Measurements from ENCODE around the gene SPATA6. TPM values are rescaled to one million over a fixed set of nuclear protein-coding genes. Genes with fewer than 3 reads are reported as not detected.

The SPATA6 gene
- total and polyA plus RNA-seq, 2 donors (not counting 3 experiments of a cell fraction or from before 2014, with no cell fraction given) = 0.79 to 4.9 TPM

- Histone ChIP-seq H3K4me1 (ENCODE audit: control insufficient read depth, extremely low read depth, insufficient read depth, low read length) (no peaks in the 10 kb centered on the region), H3K27ac (ENCODE audit: insufficient read depth, low read depth, low read length) (no peak overlapping the region), H3K79me2 (ENCODE audit: control insufficient read depth, insufficient read depth, low read length) (no peaks in the 10 kb centered on the region), H3K9ac (replicated peaks; ENCODE audit: extremely low read depth, insufficient read depth, low read length) (no peak overlapping the region), H3K9me3 (replicated peaks; ENCODE audit: control insufficient read depth, insufficient read depth, low read length) (no peaks in the 10 kb centered on the region), H4K20me1 (replicated peaks; ENCODE audit: control insufficient read depth, extremely low read depth, insufficient read depth, low read length) (no peaks in the 10 kb centered on the region), H3K9me1 (replicated peaks; ENCODE audit: control insufficient read depth, extremely low read depth, insufficient read depth, low read length) (no peaks in the 10 kb centered on the region), H3K4me2 (ENCODE audit: insufficient read depth, low read length) (no peak overlapping the region), H2AFZ (ENCODE audit: low read depth, low read length) (no peak overlapping the region), H3K27me3 (ENCODE audit: control insufficient read depth in 2 of 2, insufficient read depth in 2 of 2, low read length in 2 of 2) (no peaks in the 10 kb centered on the region), H3K4me3 (replicated peaks in 1 of 3; ENCODE audit: insufficient read depth in 1 of 3, low read depth in 1 of 3, low read length in 3 of 3) (no peak overlapping the region), H3K36me3 (ENCODE audit: control insufficient read depth in 2 of 2, extremely low read depth in 1 of 2, insufficient read depth in 2 of 2, low read length in 2 of 2) (no peaks in the 10 kb centered on the region)
- BruUV-seq (replicated peaks) = no TSS peak
- DNase-seq (ENCODE audit: low read depth, low spot score) = no peak
- dilution Hi-C loops (cut with MboI; ENCODE audit: extremely low pct_ligation_motif_present, low sequenced_read_pairs) = no loop called here
- TF ChIP-seq POLR2AphosphoS5 (IDR thresholded peaks at IDR 0.05; ENCODE audit: insufficient read depth, low read depth, low read length) (no peak), CTCF (IDR thresholded peaks at IDR 0.05; ENCODE audit: extremely low read depth in 1 of 2, insufficient read depth in 1 of 2, low read depth in 1 of 2, low read length in 2 of 2) (no peak), JUN (IDR thresholded peaks at IDR 0.05; ENCODE audit: borderline replicate concordance, insufficient read depth, insufficient read length, low read depth) (no peak), POLR2A (IDR thresholded peaks at IDR 0.05; ENCODE audit: low read depth, low read length) (no peak), GATA2 (IDR thresholded peaks at IDR 0.05; ENCODE audit: insufficient read depth, insufficient read length, low read depth, low read length) (no peak), MAX (IDR thresholded peaks at IDR 0.05; ENCODE audit: insufficient read depth, insufficient read length) (no peak), MYC (IDR thresholded peaks at IDR 0.05; ENCODE audit: low read depth, low read length) (no peak), FOS (IDR thresholded peaks at IDR 0.05; ENCODE audit: borderline replicate concordance, insufficient read depth, low read length) (no peak), EZH2 (IDR thresholded peaks at IDR 0.05; ENCODE audit: borderline replicate concordance, low read depth, low read length, severe bottlenecking) (no peak)
- intact Hi-C loops (cut with micrococcal nuclease) = no loop called here
- no peak for FAIRE-seq
- CTCF ChIA-PET = no interaction called here
- POLR2A ChIA-PET = no interaction called here
Measured at GRCh38 chr1:48418742-48419141, 53.3 kb downstream of the SPATA6 start.
